Erythroblast (primary cell): ENCODE results near the gene TRIO.

Experiments
- DNase-seq, 2 experiments: peaks; one replicate each; lab custom pipeline; 2025; lab: John Stamatoyannopoulos, UW
- GATA1 ChIP-seq: IDR thresholded peaks from 2 replicates; pipeline ENCODE4 v1.6.1; 2011; ENCODE audit warnings: low read depth, mild to moderate bottlenecking, control low read depth, low read length, moderate library complexity
- POLR2A ChIP-seq: IDR thresholded peaks from 2 replicates; pipeline ENCODE4 v1.6.1; 2011; ENCODE audit warnings: mild to moderate bottlenecking, low read length

Gene TRIO

GRCh38 chr5:14400611-14401010 lies 257.5 kb downstream of the TRIO start:
- DNase-seq, result no peak
- TF ChIP-seq GATA1, result no peak
- no peak for TF ChIP-seq POLR2A

- DNase-seq, result no peak
- TF ChIP-seq POLR2A (no peak), GATA1 (no peak)
Measured at GRCh38 chr5:14401639-14402038, 258.5 kb downstream of the TRIO start.

GRCh38 chr5:14402424-14402823 lies 259.3 kb downstream of the TRIO start:
- no peak for DNase-seq
- TF ChIP-seq POLR2A (no peak), GATA1 (no peak)

- TF ChIP-seq GATA1 (no peak), POLR2A (no peak)
- no peak for DNase-seq
Measured at GRCh38 chr5:14404780-14405179, 261.6 kb downstream of the TRIO start.

GRCh38 chr5:14405267-14405666 lies 262.1 kb downstream of the TRIO start:
- peak; percentile 5 to 11 for DNase-seq
- TF ChIP-seq GATA1, result no peak
- no peak for TF ChIP-seq POLR2A

- TF ChIP-seq GATA1, result no peak
- TF ChIP-seq POLR2A, result no peak
- peak in 1 of 2 experiments; percentile 9 for DNase-seq
Measured at GRCh38 chr5:14405706-14406553, 262.8 kb downstream of the TRIO start.

GRCh38 chr5:14406554-14406849 lies 263.4 kb downstream of the TRIO start:
- TF ChIP-seq POLR2A (no peak), GATA1 (no peak)
- DNase-seq, result no peak

- no peak for DNase-seq
Measured at GRCh38 chr5:14407051-14407450, 263.9 kb downstream of the TRIO start.

GRCh38 chr5:14407746-14408175 lies 264.6 kb downstream of the TRIO start:
- no peak for TF ChIP-seq GATA1
- TF ChIP-seq POLR2A, result no peak
- DNase-seq, result no peak

More at GRCh38 chr5:14407051-14407450, 263.9 kb downstream of the TRIO start:
- TF ChIP-seq POLR2A (no peak), GATA1 (no peak)

GRCh38 chr5:14408969-14409586 lies 265.9 kb downstream of the TRIO start:
- DNase-seq, result no peak
- TF ChIP-seq POLR2A, result no peak
- no peak for TF ChIP-seq GATA1

- no peak for DNase-seq
- TF ChIP-seq POLR2A, result no peak
- no peak for TF ChIP-seq GATA1
Measured at GRCh38 chr5:14410068-14410393, 266.9 kb downstream of the TRIO start.

GRCh38 chr5:14410394-14411201 lies 267.5 kb downstream of the TRIO start:
- TF ChIP-seq POLR2A (no peak), GATA1 (no peak)
- DNase-seq, result no peak

GRCh38 chr5:14411216-14411615 lies 268.1 kb downstream of the TRIO start:
- DNase-seq, result no peak
- TF ChIP-seq POLR2A (no peak), GATA1 (no peak)

GRCh38 chr5:14413331-14413750 lies 270.2 kb downstream of the TRIO start:
- no peak for DNase-seq
- TF ChIP-seq POLR2A, result no peak
- TF ChIP-seq GATA1, result no peak
